ENCODE results near the gene ORC5. TPM values are rescaled to one million over a fixed set of nuclear protein-coding genes. Genes with fewer than 3 reads are reported as not detected.
A peak's percentile ranks its signal among the peaks of the same experiment; 100 is the strongest.
"Not testable (repeated sequence)": the region's sequence is repeated elsewhere in the genome, so short reads cannot be mapped to it uniquely, and the experiment has no call there.

ORC5 gene
- total and polyA plus RNA-seq, 9 donors, result 11.9 to 21.5 (median 16.1) TPM

DNA sequence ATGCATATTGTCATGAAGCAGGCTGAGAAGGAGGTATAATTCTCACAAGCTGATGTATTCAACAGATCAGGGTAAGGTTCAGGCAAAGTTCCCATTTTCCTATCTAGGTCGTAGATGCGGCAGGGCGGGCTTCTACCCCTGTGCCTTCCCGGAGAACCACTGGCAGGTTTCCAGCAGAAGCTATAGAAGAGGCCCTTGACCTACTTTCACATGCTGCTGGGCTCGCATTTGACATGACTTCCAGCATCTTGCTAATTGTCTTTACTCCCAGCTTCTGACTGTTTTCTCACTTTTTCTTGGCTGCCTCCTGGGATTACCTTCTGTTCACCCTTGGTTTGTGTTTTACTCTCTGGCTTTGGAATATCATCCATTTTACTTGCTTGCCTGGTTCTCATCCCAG lies 32.6 kb upstream of the ORC5 start:
- no peaks in the 10 kb centered on the region for H3K9me3 ChIP-seq
- intact Hi-C loops (cut with DNase I), result no loop called here
- H3K4me1 ChIP-seq (ENCODE audit: insufficient read depth), result no peaks in the 10 kb centered on the region
- TF ChIP-seq, protein P1, sequence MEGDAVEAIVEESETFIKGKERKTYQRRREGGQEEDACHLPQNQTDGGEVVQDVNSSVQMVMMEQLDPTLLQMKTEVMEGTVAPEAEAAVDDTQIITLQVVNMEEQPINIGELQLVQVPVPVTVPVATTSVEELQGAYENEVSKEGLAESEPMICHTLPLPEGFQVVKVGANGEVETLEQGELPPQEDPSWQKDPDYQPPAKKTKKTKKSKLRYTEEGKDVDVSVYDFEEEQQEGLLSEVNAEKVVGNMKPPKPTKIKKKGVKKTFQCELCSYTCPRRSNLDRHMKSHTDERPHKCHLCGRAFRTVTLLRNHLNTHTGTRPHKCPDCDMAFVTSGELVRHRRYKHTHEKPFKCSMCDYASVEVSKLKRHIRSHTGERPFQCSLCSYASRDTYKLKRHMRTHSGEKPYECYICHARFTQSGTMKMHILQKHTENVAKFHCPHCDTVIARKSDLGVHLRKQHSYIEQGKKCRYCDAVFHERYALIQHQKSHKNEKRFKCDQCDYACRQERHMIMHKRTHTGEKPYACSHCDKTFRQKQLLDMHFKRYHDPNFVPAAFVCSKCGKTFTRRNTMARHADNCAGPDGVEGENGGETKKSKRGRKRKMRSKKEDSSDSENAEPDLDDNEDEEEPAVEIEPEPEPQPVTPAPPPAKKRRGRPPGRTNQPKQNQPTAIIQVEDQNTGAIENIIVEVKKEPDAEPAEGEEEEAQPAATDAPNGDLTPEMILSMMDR (IDR thresholded peaks at IDR 0.05), result no peak
- TF ChIP-seq EP300 (IDR thresholded peaks at IDR 0.05) (no peak), POLR2A (IDR thresholded peaks at IDR 0.05) (no peak)
- H3K27ac ChIP-seq, result no peak overlapping the region
- no peaks in the 10 kb centered on the region for H3K27me3 ChIP-seq
- 17 to 28% (median 17%) methylated on average over 5 of the region's 5 CpGs for WGBS, 3 donors
- H3K36me3 ChIP-seq, result no peaks in the 10 kb centered on the region
- no peak for DNase-seq
- H3K4me3 ChIP-seq, result no peak overlapping the region

DNA sequence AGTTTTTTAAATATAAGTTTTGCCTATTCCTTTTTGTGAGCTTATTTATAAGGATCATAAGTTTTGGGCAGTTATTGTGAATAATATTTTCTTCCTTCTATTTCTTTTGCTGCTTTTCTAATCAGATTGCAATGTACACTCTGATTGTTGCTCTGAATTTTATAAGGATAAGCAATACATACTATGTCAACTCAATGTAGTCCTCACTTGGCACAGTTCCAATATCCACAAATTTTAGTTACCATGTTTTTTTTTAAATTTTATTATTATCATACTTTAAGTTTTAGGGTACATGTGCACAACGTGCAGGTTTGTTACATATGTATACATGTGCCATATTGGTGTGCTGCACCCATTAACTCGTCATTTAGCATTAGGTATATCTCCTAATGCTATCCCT lies 27.2 kb upstream of the ORC5 start:
- not testable (repeated sequence) for H3K36me3 ChIP-seq; H3K27ac ChIP-seq; H3K4me3 ChIP-seq; DNase-seq; H3K9me3 ChIP-seq; H3K4me1 ChIP-seq (ENCODE audit: insufficient read depth); H3K27me3 ChIP-seq
- intact Hi-C loops (cut with DNase I), result loop anchor here in 1 of 4 donors (5.0 kb wide), 1 partner anchor 612 kb away; no protein-coding TSS in a partner anchor
- 60 to 72% (median 66%) methylated on average over 2 of the region's 2 CpGs for WGBS, 3 donors

DNA sequence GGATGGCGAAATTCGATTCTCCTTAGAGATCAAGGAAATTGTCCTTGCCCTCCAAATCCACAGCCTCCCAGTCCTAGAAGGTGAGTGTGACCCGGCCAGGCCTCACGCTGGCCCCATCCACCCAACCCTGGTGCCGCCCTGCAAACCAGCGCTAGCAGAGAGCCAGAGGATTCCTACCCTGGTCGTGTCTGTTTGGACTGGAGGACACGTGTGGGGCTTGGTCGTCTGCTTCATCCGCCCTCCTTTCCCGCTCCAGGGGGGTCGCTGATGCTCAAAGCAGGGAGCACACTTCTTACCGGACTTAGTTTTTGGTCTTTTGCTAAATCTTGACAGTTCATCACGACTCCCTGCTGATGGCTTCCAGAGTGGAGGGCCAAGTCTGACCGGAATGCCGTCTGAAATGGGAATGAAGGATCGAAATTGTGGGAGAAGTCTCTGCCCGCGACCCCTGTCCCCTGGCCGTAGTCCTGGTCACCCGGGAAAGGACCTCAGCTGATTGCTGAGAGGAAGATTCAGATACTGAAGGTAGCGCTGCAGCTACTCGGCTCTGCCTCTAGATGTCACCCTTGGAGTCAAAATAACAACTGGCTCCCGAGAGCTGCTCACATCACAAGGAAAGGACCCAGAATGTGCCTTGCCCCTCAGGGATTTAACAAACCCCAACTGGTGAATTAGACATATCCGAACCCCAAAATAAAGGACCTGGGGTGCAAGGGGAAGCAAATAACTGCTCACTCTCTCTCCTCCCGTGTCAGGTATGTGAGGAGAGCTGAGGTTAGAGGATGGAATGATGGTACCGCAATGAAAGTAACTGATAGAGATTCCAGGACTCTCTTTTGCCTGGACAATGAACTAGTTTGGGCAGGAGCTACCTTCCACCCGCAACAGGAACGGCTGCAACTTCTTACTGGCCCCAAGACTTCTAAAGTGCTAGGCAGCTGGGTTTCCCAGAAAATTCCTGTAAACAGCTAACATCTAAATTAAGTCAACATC lies 23.5 kb upstream of the ORC5 start:
- TF ChIP-seq EP300 (IDR thresholded peaks at IDR 0.05) (no peak), POLR2A (IDR thresholded peaks at IDR 0.05) (no peak)
- TF ChIP-seq, protein P1 (IDR thresholded peaks at IDR 0.05), result peak; percentile 26 to 44 (median 34)
- WGBS, 3 donors, result 10 to 13% (median 11%) methylated on average over 29 of the region's 29 CpGs
- H3K4me1 ChIP-seq (ENCODE audit: insufficient read depth), result no peaks in the 10 kb centered on the region
- no peak overlapping the region for H3K27ac ChIP-seq
- H3K36me3 ChIP-seq, result no peaks in the 10 kb centered on the region
- H3K9me3 ChIP-seq, result no peaks in the 10 kb centered on the region
- no peak overlapping the region for H3K4me3 ChIP-seq
- DNase-seq, result peak in 4 of 5 donors; percentile 10 to 37 (median 23)
- no peaks in the 10 kb centered on the region for H3K27me3 ChIP-seq
- intact Hi-C loops (cut with DNase I), result loop anchor here in 1 of 4 donors (5.0 kb wide), 1 partner anchor 616 kb away; no protein-coding TSS in a partner anchor

DNA sequence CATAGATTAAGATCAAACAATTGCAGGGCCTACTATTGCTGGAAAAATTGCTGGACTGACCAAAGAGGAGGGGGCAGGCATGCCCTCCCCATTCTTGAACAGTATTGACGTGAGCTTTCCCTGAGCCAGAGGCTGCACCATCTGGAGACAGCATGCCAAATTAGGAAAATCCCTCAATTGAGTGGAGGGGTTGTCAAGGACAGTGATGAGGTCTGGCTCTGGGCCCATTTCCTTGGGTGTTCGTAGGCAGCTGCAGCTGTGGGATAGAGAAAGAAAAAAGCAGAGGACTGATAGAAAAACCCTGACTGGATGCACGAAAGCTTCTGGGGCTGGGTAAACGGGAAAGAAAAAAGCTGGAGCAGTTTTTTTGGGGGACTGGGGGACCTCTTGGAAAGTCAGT lies 22.8 kb upstream of the ORC5 start:
- intact Hi-C loops (cut with DNase I), result loop anchor here in 1 of 4 donors (5.0 kb wide), 1 partner anchor 617 kb away; no protein-coding TSS in a partner anchor
- no peaks in the 10 kb centered on the region for H3K27me3 ChIP-seq

More for the DNA sequence above, 22.8 kb upstream of the ORC5 start:
- 5 to 11% (median 7%) methylated on average over 4 of the region's 4 CpGs for WGBS, 3 donors
- H3K9me3 ChIP-seq, result no peaks in the 10 kb centered on the region
- no peak overlapping the region for H3K27ac ChIP-seq
- no peaks in the 10 kb centered on the region for H3K4me1 ChIP-seq (ENCODE audit: insufficient read depth)
- TF ChIP-seq, protein P1 (IDR thresholded peaks at IDR 0.05), result no peak
- no peak for TF ChIP-seq EP300 (IDR thresholded peaks at IDR 0.05)
- no peak for TF ChIP-seq POLR2A (IDR thresholded peaks at IDR 0.05)
- H3K36me3 ChIP-seq, result no peaks in the 10 kb centered on the region
- DNase-seq, result peak in 1 of 5 donors; percentile 25
- no peak overlapping the region for H3K4me3 ChIP-seq

Measured in ovary (tissue), 9 donors.